CD4-positive, alpha-beta T cell treated with Interleukin-15 for 4 hours (primary cell): ENCODE data around the gene ADAM23.

ENCODE experiments used
- DNase-seq: peaks from one replicate; pipeline ENCODE4 v3.0.0-alpha.2; 2020; ENCODE audit warnings: low spot score

ADAM23 gene

GRCh38 chr2:206502729-206503128 lies 59.4 kb downstream of the ADAM23 start:
- DNase-seq, result no peak

- DNase-seq, result no peak
Observed at GRCh38 chr2:206511283-206511682, 68.0 kb downstream of the ADAM23 start.

- DNase-seq, result no peak
Observed at GRCh38 chr2:206512999-206513398, 69.7 kb downstream of the ADAM23 start.

GRCh38 chr2:206515580-206515979 lies 72.2 kb downstream of the ADAM23 start:
- DNase-seq, result no peak

- no peak for DNase-seq
Observed at GRCh38 chr2:206518997-206519396, 75.7 kb downstream of the ADAM23 start.

- no peak for DNase-seq
Observed at GRCh38 chr2:206520450-206520849, 77.1 kb downstream of the ADAM23 start.

- no peak for DNase-seq
Observed at GRCh38 chr2:206521115-206521514, 77.8 kb downstream of the ADAM23 start.

GRCh38 chr2:206521612-206522011 lies 78.3 kb downstream of the ADAM23 start:
- DNase-seq, result no peak

- no peak for DNase-seq
Observed at GRCh38 chr2:206526416-206526815, 83.1 kb downstream of the ADAM23 start.

- DNase-seq, result no peak
Observed at GRCh38 chr2:206527153-206527552, 83.8 kb downstream of the ADAM23 start.

- DNase-seq, result peak; percentile 26
Observed at GRCh38 chr2:206530727-206531126, 87.4 kb downstream of the ADAM23 start.

GRCh38 chr2:206531996-206532543 lies 88.7 kb downstream of the ADAM23 start:
- DNase-seq, result no peak

GRCh38 chr2:206533977-206534376 lies 90.6 kb downstream of the ADAM23 start:
- no peak for DNase-seq

GRCh38 chr2:206535260-206535986 lies 92.1 kb downstream of the ADAM23 start:
- no peak for DNase-seq

GRCh38 chr2:206540757-206541156 lies 97.4 kb downstream of the ADAM23 start:
- DNase-seq, result no peak

GRCh38 chr2:206543073-206543472 lies 99.7 kb downstream of the ADAM23 start:
- DNase-seq, result no peak

- no peak for DNase-seq
Observed at GRCh38 chr2:206548383-206548782, 105.1 kb downstream of the ADAM23 start.

GRCh38 chr2:206555721-206556120 lies 112.4 kb downstream of the ADAM23 start:
- DNase-seq, result no peak

GRCh38 chr2:206556357-206556949 lies 113.1 kb downstream of the ADAM23 start:
- DNase-seq, result peak; percentile 17

- no peak for DNase-seq
Observed at GRCh38 chr2:206557321-206557720, 114.0 kb downstream of the ADAM23 start.

- DNase-seq, result peak; percentile 11
Observed at GRCh38 chr2:206558492-206558891, 115.2 kb downstream of the ADAM23 start.

GRCh38 chr2:206561962-206562361 lies 118.6 kb downstream of the ADAM23 start:
- no peak for DNase-seq

- no peak for DNase-seq
Observed at GRCh38 chr2:206562375-206562774, 119.0 kb downstream of the ADAM23 start.

- DNase-seq, result no peak
Observed at GRCh38 chr2:206563374-206563773, 120.0 kb downstream of the ADAM23 start.
